GM12891 (cell line): ENCODE measurements around the gene CCDC24.

ENCODE experiments used
- POLR2A ChIP-seq: IDR thresholded peaks from 2 replicates; pipeline ENCODE4 v1.6.1; 2011; ENCODE audit warnings: low read depth, low read length, control low read depth
- POLR2AphosphoS5 ChIP-seq: IDR thresholded peaks from 2 replicates; pipeline ENCODE4 v1.6.1; 2011; ENCODE audit warnings: low read depth, low read length, control low read depth

- TF ChIP-seq POLR2A (no peak), POLR2AphosphoS5 (no peak)
Measured at GRCh38 chr1:43978264-43978550, 13.2 kb upstream of the CCDC24 start.
